GM12864 (cell line): ENCODE measurements around the gene H2AZ1.
"Not testable (repeated sequence)": the region's sequence is repeated elsewhere in the genome, so short reads cannot be mapped to it uniquely, and the experiment has no call there.

Experiments
- DNase-seq: peaks from one replicate; pipeline ENCODE4 v3.0.0-alpha.2; 2011; ENCODE audit warnings: low read depth
- H3K4me3 ChIP-seq: 2 replicates; pipeline ENCODE4 v1.5.1; 2011; ENCODE audit warnings: mild to moderate bottlenecking, low read depth, low read length, control low read depth
- CTCF ChIP-seq: IDR thresholded peaks from 2 replicates; pipeline ENCODE4 v1.5.1; 2011; ENCODE audit warnings: low read depth, mild to moderate bottlenecking, moderate library complexity, low read length, control low read depth, inconsistent platforms; ENCODE audit errors: missing control alignments

The H2AZ1 gene

GRCh38 chr4:99960648-99961047 lies 10.6 kb upstream of the H2AZ1 start:
- H3K4me3 ChIP-seq = no peak overlapping the region
- DNase-seq = no peak
- no peak for TF ChIP-seq CTCF

GRCh38 chr4:99958207-99958606 lies 8.1 kb upstream of the H2AZ1 start:
- DNase-seq, H3K4me3 ChIP-seq: not testable (repeated sequence)

GRCh38 chr4:99950913-99951254 lies 809 bp upstream of the H2AZ1 start:
- DNase-seq = no peak
- TF ChIP-seq CTCF = no peak
- peak overlapping the region; percentile 77 for H3K4me3 ChIP-seq

GRCh38 chr4:99949034-99949998 lies 759 bp downstream of the H2AZ1 start:
- H3K4me3 ChIP-seq = peak overlapping the region; percentile 77
- TF ChIP-seq CTCF = peak; percentile 85
- DNase-seq = peak; percentile 84

- H3K4me3 ChIP-seq = peak overlapping the region; percentile 95; the same call in 1 of the 2 replicates
- no peak for DNase-seq
- TF ChIP-seq CTCF = no peak
These were observed 2.5 kb downstream of the H2AZ1 start for GRCh38 chr4:99947608-99948007.

GRCh38 chr4:99947190-99947578 lies 2.9 kb downstream of the H2AZ1 start:
- TF ChIP-seq CTCF = no peak
- no peak for DNase-seq
- H3K4me3 ChIP-seq = peak overlapping the region; percentile 95

GRCh38 chr4:99946356-99947189 lies 3.5 kb downstream of the H2AZ1 start, which contains the start of gene DNAJB14:
Gene DNAJB14, minus strand, starts transcription at chr4:99946618. Its CDS starts 47 bp downstream, at chr4:99946571.
- H3K4me3 ChIP-seq = peak within 1 kb of the TSS; percentile 95
- no peak for TF ChIP-seq CTCF
- DNase-seq = peak; percentile 62
